ENCODE measurements around the gene IL4. TPM values are rescaled to one million over a fixed set of nuclear protein-coding genes. Genes with fewer than 3 reads are reported as not detected.

The IL4 gene
- polyA plus RNA-seq, 1 experiment = not detected

DNA sequence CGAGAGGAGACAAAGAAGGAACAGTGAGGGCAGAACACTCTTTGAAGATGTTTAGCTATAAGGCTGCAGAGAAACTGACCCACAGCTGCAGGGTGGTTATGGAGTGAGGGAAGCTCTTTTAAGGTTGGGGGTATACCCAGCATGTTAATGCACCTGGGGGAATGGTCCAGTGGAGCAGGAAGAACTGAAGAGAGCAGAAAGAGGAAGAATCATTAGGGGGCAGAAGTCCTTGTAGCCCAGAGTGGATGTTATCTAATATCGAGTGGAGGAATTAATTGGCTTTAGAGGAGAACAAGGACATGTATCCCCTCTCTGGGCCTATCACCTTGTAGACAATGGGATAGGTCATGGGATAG, 7.7 kb downstream of the IL4 start:
- TF ChIP-seq, protein P1, sequence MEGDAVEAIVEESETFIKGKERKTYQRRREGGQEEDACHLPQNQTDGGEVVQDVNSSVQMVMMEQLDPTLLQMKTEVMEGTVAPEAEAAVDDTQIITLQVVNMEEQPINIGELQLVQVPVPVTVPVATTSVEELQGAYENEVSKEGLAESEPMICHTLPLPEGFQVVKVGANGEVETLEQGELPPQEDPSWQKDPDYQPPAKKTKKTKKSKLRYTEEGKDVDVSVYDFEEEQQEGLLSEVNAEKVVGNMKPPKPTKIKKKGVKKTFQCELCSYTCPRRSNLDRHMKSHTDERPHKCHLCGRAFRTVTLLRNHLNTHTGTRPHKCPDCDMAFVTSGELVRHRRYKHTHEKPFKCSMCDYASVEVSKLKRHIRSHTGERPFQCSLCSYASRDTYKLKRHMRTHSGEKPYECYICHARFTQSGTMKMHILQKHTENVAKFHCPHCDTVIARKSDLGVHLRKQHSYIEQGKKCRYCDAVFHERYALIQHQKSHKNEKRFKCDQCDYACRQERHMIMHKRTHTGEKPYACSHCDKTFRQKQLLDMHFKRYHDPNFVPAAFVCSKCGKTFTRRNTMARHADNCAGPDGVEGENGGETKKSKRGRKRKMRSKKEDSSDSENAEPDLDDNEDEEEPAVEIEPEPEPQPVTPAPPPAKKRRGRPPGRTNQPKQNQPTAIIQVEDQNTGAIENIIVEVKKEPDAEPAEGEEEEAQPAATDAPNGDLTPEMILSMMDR (IDR thresholded peaks at IDR 0.05; ENCODE audit: insufficient read depth, low read depth, low read length) = no peak
- CTCF ChIA-PET = no interaction called here
- no peaks in the 10 kb centered on the region for H3K36me3 ChIP-seq (ENCODE audit: control insufficient read depth, insufficient read depth, low read length)
- no peak overlapping the region for H3K4me3 ChIP-seq (ENCODE audit: low read depth, low read length)
- no peaks in the 10 kb centered on the region for H3K27me3 ChIP-seq (ENCODE audit: control insufficient read depth, insufficient read depth, low read length)
- DNase-seq (ENCODE audit: low read depth) = no peak
- POLR2A ChIA-PET = no interaction called here

DNA sequence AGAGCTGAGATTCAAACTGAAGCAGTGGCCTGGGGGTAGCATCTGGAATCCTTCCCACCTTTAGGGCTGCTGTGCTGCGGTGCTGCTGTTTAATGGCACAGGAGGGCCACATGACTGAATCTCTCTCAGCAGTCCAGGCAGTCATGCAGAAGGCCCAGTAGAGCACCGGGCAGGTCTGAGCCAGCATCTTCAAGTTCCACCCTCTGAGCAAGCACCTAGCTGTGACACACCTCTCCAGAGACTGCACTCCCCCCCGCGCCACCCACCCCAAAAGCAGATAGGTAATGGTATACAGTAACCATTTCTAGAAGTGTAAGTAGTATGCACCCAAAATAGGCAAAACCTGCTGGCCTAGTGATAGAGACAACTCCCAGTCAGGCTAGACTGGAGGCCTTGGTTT, 8.2 kb downstream of the IL4 start:
- TF ChIP-seq, protein P1 (IDR thresholded peaks at IDR 0.05; ENCODE audit: insufficient read depth, low read depth, low read length) = no peak
- Histone ChIP-seq H3K27me3 (ENCODE audit: control insufficient read depth, insufficient read depth, low read length) (no peaks in the 10 kb centered on the region), H3K4me3 (ENCODE audit: low read depth, low read length) (no peak overlapping the region), H3K36me3 (ENCODE audit: control insufficient read depth, insufficient read depth, low read length) (no peaks in the 10 kb centered on the region)
- POLR2A ChIA-PET = no interaction called here
- CTCF ChIA-PET = no interaction called here
- no peak for DNase-seq (ENCODE audit: low read depth)

DNA sequence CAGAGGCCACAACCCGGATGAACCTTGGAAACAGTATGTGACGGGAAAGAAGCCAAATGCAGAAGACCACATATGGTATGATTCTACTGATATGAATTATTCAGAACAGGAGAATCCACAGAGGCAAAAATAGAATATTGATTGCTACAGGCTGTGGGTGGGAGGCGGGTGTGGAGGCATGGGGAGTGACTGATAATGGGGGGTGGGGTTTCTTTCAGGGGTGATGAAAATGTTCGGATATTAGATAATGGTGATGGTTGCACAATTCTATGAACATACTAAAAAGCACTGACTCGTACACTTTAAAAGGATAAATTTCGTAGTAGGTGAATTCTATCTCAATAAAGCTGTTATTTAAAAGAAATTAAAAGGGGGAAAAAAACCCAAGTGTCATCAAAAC, 10.7 kb downstream of the IL4 start:
- Histone ChIP-seq H3K27me3 (ENCODE audit: control insufficient read depth, insufficient read depth, low read length) (no peaks in the 10 kb centered on the region), H3K4me3 (ENCODE audit: low read depth, low read length) (no peak overlapping the region), H3K36me3 (ENCODE audit: control insufficient read depth, insufficient read depth, low read length) (no peaks in the 10 kb centered on the region)
- no peak for DNase-seq (ENCODE audit: low read depth)
- CTCF ChIA-PET = no interaction called here
- POLR2A ChIA-PET = no interaction called here
- TF ChIP-seq, protein P1 (IDR thresholded peaks at IDR 0.05; ENCODE audit: insufficient read depth, low read depth, low read length) = no peak

DNA sequence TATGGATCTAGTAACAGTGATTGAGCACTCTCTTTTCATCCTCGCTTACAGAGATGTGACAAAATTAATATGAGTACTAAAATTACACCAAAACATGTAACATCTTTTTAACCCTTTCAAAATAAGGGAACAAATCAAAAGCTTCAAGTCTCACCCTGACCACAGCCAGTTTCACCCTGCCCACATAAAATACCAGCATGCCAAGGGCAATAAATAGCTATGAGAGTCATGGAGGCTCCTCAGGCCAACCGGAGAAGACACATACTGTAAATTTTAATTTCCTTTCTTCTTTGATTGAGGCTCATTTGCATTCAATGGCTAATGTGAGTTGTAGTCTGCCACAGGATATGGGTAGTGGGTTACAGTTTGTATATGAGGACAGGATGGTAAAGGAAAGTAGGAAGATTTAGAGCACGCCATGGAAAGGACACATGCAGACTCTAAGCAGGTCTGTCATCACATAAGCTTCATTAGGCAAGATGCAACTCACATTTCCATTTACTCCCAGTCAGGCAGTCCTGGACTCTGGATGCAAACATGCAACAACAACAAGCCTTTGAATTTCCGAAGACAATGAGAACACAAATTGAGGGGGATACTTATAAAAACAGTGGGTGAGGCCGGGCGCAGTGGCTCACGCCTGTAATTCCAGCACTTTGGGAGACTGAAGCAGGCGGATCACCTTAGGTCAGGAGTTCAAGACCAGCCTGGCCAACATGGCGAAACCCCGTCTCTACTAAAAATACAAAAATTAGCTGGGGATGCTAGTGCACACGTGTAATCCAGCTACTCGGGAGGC, 11.3 kb downstream of the IL4 start:
- no peak for DNase-seq (ENCODE audit: low read depth)
- CTCF ChIA-PET = no interaction called here
- no peak overlapping the region for H3K4me3 ChIP-seq (ENCODE audit: low read depth, low read length)
- no peaks in the 10 kb centered on the region for H3K36me3 ChIP-seq (ENCODE audit: control insufficient read depth, insufficient read depth, low read length)
- POLR2A ChIA-PET = no interaction called here
- TF ChIP-seq, protein P1 (IDR thresholded peaks at IDR 0.05; ENCODE audit: insufficient read depth, low read depth, low read length) = no peak
- H3K27me3 ChIP-seq (ENCODE audit: control insufficient read depth, insufficient read depth, low read length) = no peaks in the 10 kb centered on the region

DNA sequence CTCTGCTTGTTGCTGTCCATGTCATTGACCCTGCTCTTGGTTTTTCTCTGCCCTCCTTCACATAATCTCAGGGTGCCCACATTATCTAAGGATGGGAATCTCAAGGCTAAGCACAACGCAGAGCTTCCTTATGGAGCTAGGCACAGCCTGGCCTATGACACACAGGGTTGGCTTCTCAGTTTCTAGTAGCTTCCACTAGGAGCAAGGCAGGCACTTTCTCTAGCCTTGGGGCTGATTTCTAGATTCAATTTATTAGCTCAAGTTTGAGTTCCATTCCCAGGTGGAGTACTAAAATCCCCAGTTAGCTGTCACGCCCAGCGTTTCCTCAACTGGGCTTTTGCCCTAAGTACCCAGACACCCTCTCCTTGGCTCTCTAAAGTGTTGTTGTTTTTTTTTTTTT, 12.4 kb downstream of the IL4 start:
- TF ChIP-seq, protein P1 (IDR thresholded peaks at IDR 0.05; ENCODE audit: insufficient read depth, low read depth, low read length) = no peak
- H3K36me3 ChIP-seq (ENCODE audit: control insufficient read depth, insufficient read depth, low read length) = no peaks in the 10 kb centered on the region
- no peak for DNase-seq (ENCODE audit: low read depth)
- H3K4me3 ChIP-seq (ENCODE audit: low read depth, low read length) = no peak overlapping the region
- ChIA-PET CTCF (no interaction called here), POLR2A (no interaction called here)
- no peaks in the 10 kb centered on the region for H3K27me3 ChIP-seq (ENCODE audit: control insufficient read depth, insufficient read depth, low read length)
